Measurements from ENCODE around the gene SKAP1.

GRCh38 chr17:48263731-48264035, 166.3 kb downstream of the SKAP1 start:
- TF ChIP-seq POLR2A (IDR thresholded peaks at IDR 0.05) (no peak), CTCF (IDR thresholded peaks at IDR 0.05 in 4 of 5, conservative IDR thresholded peaks at IDR 0.05 in 1 of 5) (no peak)

Data from gastrocnemius medialis (tissue), 4 donors.